GM20000 (cell line): Measurements from ENCODE around the gene LRRC74B.
"Not testable (repeated sequence)": the region's sequence is repeated elsewhere in the genome, so short reads cannot be mapped to it uniquely, and the experiment has no call there.

ENCODE experiments used
- DNase-seq: peaks from one replicate; pipeline ENCODE4 v3.0.0; 2012; ENCODE audit warnings: low spot score
- TF ChIP-seq, protein P1 (sequence below): IDR thresholded peaks from 2 replicates; pipeline ENCODE4 v1.5.1; 2012; ENCODE audit warnings: mild to moderate bottlenecking, control low read depth; ENCODE audit errors: extremely low read depth, missing control alignments

LRRC74B gene

DNA sequence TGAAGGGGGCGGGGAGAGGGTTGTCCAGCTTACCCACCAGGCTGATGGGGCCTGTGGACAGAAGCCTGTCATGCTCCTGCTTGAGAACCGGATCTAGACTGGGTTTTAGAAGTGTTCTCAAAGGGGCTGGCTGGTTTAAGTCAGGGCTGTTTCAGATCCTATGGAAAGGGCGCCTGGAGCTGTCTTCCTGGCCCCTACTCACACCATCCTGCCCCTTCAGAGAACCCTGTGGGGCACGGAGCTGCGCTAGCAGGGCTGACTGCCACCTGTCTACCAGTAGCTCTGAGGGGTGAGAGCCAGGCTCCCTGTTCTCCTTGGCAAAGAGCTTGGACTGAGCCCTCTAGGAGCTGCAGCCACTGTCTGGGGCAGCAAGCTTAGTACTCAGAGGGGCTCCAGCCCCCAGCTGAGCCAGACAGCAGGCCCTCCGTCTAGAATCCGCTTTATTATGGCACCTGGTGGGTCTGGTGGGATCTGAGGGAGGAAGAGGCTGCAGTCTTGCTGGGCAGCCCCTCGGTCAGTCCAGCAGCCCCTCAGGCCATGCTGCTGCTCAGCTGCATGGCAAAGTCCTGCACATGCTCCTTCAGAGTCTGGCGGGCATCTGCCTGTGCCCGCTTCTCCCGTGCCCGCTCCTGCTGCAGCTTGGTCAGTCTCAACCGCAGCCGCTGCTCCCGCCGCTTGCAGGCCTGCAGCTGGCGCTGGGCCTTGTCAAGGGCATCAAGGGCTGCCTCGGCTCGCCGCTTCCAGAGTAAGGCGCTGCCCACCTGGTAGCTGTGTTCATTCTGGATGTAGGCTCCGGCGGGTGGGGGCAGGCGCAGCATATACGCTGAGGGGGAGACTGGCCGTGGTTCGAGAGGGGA lies 46.2 kb upstream of the LRRC74B start:
- TF ChIP-seq, protein P1, sequence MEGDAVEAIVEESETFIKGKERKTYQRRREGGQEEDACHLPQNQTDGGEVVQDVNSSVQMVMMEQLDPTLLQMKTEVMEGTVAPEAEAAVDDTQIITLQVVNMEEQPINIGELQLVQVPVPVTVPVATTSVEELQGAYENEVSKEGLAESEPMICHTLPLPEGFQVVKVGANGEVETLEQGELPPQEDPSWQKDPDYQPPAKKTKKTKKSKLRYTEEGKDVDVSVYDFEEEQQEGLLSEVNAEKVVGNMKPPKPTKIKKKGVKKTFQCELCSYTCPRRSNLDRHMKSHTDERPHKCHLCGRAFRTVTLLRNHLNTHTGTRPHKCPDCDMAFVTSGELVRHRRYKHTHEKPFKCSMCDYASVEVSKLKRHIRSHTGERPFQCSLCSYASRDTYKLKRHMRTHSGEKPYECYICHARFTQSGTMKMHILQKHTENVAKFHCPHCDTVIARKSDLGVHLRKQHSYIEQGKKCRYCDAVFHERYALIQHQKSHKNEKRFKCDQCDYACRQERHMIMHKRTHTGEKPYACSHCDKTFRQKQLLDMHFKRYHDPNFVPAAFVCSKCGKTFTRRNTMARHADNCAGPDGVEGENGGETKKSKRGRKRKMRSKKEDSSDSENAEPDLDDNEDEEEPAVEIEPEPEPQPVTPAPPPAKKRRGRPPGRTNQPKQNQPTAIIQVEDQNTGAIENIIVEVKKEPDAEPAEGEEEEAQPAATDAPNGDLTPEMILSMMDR, result no peak
- DNase-seq, result no peak

DNA sequence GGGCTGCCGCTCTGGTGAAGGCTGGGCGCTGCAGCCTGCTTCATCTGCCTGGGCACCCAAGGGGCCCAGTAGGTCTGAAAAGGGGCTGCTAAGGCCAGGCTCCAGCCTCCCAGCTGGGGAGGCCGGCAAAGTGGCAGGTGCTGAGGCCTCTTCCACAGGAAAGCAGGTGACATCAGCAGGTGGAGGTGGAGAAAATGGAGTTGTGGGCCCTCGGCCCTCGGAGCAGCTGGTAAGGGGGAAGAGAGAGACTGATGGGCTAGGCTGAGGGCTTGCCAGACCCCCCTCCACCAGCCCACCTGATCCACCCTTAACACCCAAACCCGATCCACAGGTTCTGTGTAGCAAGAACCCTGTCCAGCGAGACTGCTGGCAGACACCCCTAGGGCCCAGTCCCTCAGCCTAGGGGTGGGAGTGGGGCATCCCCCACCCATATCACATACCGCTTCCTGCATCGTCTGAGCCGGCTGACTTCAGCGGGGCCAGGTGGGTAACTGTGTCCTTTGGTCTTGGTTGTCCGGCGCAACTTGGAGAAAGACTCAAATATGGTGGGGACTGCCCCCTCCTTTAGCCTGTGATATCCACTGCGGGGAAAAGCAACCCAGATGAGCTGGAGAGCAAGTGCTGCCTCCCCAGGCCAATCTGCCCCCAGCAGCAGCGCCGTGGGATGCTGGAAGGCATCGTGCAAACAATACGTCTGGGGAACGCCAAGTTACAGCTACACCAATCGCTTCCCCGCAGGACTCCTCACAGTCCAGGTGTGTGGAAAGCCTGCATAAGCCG lies 45.3 kb upstream of the LRRC74B start:
- TF ChIP-seq, protein P1, result no peak
- no peak for DNase-seq

DNA sequence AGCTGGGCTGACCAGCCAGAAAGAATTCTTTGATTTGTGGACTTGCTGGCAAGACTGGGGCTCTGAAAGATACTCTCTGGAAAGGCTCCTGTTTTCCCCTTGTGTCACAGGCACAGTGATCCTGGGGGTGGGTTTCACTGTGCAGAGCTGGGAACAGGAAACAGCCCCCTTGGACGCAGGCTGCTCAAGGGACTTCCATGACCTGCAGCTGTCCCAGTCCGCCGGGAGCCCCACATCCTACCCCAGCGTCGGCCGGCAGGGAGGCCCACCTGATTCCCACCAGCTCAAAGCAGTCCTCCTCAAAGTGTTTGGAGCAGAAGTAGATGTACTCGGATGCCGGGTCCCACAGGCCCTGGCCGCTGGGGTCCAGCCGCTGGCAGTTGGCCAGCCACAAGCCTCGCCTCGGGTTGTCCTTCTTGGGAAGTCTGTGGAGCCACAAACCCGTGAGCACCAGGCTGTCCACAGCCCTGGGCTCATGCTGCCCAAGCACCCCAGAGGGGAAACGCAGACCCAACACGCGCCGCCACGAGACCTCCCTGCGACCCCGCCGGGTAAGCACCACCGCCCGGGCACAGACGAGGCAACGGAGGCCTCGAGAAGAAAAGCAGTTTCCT lies 44.7 kb upstream of the LRRC74B start:
- DNase-seq, result no peak
- TF ChIP-seq, protein P1, result no peak

DNA sequence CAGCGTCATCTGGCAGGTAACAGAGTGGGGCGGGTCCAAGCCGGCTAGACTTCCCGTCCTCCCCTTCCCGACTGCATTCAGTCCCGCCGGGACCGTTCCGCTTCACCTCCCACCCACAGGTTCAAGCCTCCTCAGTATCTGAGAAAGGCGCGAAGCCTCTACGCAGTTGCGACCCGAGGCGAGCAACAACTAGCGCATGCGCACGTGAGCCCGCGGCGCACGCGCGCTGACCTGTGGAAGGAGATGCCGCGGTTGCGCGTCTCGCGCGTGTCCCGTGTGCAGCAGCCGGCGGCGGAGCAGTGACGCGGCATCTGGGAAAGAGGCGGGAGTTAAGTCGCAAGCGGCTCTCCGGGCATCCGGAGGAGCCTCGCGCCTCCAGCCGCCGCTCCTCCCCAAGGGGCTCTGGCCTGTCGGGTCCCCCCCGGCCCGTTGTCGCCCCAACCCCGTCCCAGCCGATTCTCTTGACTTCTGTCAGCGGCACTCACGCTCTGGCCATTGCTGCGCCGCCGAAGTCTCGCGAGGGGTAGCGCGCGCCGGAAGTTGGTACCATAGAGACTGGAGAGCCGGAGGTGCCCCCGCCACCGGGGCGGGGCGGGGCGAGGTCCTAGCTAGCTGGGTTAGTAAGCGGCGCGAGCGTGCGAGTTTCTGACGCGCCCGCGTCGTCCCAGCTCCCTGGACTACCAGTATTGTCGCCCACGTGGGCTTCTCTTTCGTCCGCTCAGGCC lies 44.0 kb upstream of the LRRC74B start, which contains the start of gene THAP7:
TSS of gene THAP7 (minus strand) at position 518 of the 725 bp plus-strand sequence. CDS start at position 311, 207 bp downstream.
- TF ChIP-seq, protein P1, result no peak
- peak; percentile 95 for DNase-seq

DNA sequence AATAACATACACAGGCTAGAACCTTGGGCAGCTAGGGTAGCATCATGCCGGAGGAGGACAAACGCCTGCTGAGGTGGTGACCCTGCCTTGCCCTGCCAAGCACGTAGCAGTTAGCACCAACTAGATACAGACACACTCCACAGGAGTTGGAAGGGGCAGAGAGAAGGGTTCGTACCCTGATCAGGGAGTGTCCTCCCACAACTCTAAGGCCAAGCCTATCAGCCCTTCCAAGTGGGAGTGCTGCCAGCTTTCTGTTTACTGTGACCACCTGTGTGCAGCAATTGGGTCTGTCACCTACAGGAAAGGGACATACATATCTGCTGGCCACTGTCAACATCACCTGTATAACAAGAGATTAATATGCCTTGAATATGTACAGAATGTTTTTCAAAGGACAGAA lies 42.0 kb upstream of the LRRC74B start:
- no peak for DNase-seq
- TF ChIP-seq, protein P1, result no peak

DNA sequence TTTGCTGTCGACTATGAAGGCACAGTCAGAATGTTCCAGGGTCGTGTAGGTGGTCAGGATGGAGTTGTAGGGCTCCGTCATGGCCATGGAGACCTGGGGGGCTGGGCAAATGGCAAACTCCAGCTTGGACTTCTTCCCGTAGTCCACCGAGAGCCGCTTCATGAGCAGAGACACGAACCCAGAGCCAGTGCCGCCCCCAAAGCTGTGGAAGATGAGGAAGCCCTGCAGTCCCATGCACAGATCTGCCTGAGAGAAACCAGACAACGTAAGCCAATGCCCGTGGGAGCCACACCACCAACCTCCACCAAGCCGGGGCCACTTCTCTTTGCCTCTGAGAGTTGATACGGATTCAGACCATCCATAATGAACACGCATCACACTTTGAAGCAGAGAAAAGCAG lies 36.5 kb upstream of the LRRC74B start:
- not testable (repeated sequence) for DNase-seq

DNA sequence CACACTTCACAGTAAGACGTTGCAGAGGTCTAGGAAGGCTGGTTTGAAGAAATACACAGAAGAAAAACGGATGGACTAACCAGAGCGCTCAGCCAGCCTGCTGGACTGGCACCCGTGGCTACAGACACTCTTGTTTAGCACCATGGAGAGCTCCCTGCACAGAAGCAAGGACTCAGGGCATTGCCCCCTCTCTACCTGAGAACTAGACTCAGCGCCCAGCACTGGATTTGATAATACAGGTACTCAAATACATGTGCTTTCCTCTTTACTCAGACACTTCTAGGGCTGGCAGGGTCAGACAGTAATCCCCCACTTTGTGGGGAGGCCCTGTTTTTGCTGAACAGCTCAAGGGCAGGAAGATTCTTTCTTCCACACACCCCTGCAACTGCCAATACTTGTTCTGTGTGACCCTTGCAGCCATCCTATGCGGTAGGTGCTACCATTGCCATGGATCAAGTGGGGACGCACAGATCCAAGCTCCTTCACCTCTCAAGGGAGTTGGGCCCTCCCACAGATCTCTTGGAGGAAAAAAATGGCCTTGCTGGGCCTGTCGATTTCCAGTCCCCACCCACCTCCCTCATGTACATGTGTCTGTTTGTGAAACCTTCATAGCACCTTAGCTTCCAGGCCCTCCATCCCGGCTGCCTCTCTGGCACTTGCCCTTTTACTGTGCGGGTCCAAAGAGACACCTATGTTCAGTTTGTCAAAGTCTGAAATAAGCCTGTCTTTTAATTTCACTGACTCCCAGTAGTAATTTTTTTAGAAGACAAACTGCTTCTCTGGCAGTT lies 35.9 kb upstream of the LRRC74B start:
- TF ChIP-seq, protein P1, result no peak
- DNase-seq, result no peak
